HT1080 (cell line): ENCODE data around the gene DERL2. TPM values are rescaled to one million over a fixed set of nuclear protein-coding genes. Genes with fewer than 3 reads are reported as not detected.
A peak's percentile ranks its signal among the peaks of the same experiment; 100 is the strongest.

Source experiments
- DNase-seq: peaks from one replicate; pipeline ENCODE4 v3.0.0-alpha.2; 2015; ENCODE audit warnings: low read depth
- polyA plus RNA-seq, 2 experiments: library from polyadenylated mRNA; depleted of rRNA; stranded (reverse); fragments of >200 nt; gene quantifications; 2 replicates each; pipeline ENCODE4 v1.2.3, GENCODE V29; 2015
- total RNA-seq: library from RNA; depleted of rRNA; stranded (reverse); fragments of >200 nt; shearing (Covaris generic); gene quantifications from 2 replicates; pipeline ENCODE4 v1.2.3, GENCODE V29; 2014; rRNA removed

DERL2 gene
- total RNA-seq: 47.4 and 64.4 TPM in 2 replicates
- 48.4 and 66.8 TPM in 2 replicates for polyA plus RNA-seq (2015; cell fraction: cytosol; rRNA removed)
- 68.6 and 90.0 TPM in 2 replicates for polyA plus RNA-seq (2015; cell fraction: nucleus; rRNA removed)

GRCh38 chr17:5485270-5486205 is at the start of gene DERL2:
DERL2 (minus strand) TSS chr17:5486178; CDS start chr17:5486161, 17 bp downstream.
- peak; percentile 50 for DNase-seq

GRCh38 chr17:5535436-5535835 is 49.5 kb upstream of the DERL2 start:
- no peak for DNase-seq

- DNase-seq: peak; percentile 54
These were observed 47.7 kb upstream of the DERL2 start for GRCh38 chr17:5533486-5534315.

GRCh38 chr17:5532581-5532980 is 46.6 kb upstream of the DERL2 start:
- DNase-seq: no peak

GRCh38 chr17:5531085-5531418 is 45.1 kb upstream of the DERL2 start:
- no peak for DNase-seq

GRCh38 chr17:5530265-5531084 is 44.5 kb upstream of the DERL2 start:
- DNase-seq: no peak

GRCh38 chr17:5527601-5528250 is 41.7 kb upstream of the DERL2 start:
- DNase-seq: no peak

GRCh38 chr17:5526821-5527598 is 41.0 kb upstream of the DERL2 start:
- DNase-seq: peak; percentile 97

- DNase-seq: no peak
These were observed 37.3 kb upstream of the DERL2 start for GRCh38 chr17:5523249-5523648.

GRCh38 chr17:5522476-5522875 is 36.5 kb upstream of the DERL2 start:
- no peak for DNase-seq

GRCh38 chr17:5516060-5516792 is 30.2 kb upstream of the DERL2 start:
- DNase-seq: peak; percentile 98

GRCh38 chr17:5514976-5515375 is 29.0 kb upstream of the DERL2 start:
- no peak for DNase-seq

GRCh38 chr17:5513628-5514027 is 27.6 kb upstream of the DERL2 start:
- DNase-seq: no peak

GRCh38 chr17:5511401-5512225 is 25.6 kb upstream of the DERL2 start:
- DNase-seq: no peak

- no peak for DNase-seq
These were observed 24.8 kb upstream of the DERL2 start for GRCh38 chr17:5510771-5511170.

GRCh38 chr17:5509482-5509881 is 23.5 kb upstream of the DERL2 start:
- DNase-seq: peak; percentile 87

- DNase-seq: peak; percentile 69
These were observed 22.8 kb upstream of the DERL2 start for GRCh38 chr17:5508810-5509209.

GRCh38 chr17:5506307-5506706 is 20.3 kb upstream of the DERL2 start:
- DNase-seq: no peak
